GM18508 (cell line): Measurements from ENCODE around the gene CRYZL1.
A peak's percentile ranks its signal among the peaks of the same experiment; 100 is the strongest.
"Not testable (repeated sequence)": the region's sequence is repeated elsewhere in the genome, so short reads cannot be mapped to it uniquely, and the experiment has no call there.

ENCODE experiments used
- ATAC-seq: cut with Tn5 transposase; IDR thresholded peaks from one replicate; pipeline ENCODE4 v1.9.1; 2021; ENCODE audit warnings: moderate number of reproducible peaks; ENCODE audit not compliant: insufficient read depth, unreplicated experiment

CRYZL1 gene

GRCh38 chr21:33641352-33642026 lies at the start of gene CRYZL1:
TSS of gene CRYZL1 (minus strand) at chr21:33641741. CDS start at chr21:33631551, 10,190 bp downstream.
- ATAC-seq: peak; percentile 74

GRCh38 chr21:33690874-33691273 lies 49.3 kb upstream of the CRYZL1 start:
- no peak for ATAC-seq

GRCh38 chr21:33688353-33688752 lies 46.8 kb upstream of the CRYZL1 start:
- no peak for ATAC-seq

- no peak for ATAC-seq
Measured at GRCh38 chr21:33687634-33688033, 46.1 kb upstream of the CRYZL1 start.

GRCh38 chr21:33686386-33686785 lies 44.8 kb upstream of the CRYZL1 start:
- no peak for ATAC-seq

GRCh38 chr21:33685613-33686197 lies 44.2 kb upstream of the CRYZL1 start:
- ATAC-seq: no peak

- no peak for ATAC-seq
Measured at GRCh38 chr21:33684923-33685560, 43.5 kb upstream of the CRYZL1 start.

GRCh38 chr21:33684068-33684467 lies 42.5 kb upstream of the CRYZL1 start:
- ATAC-seq: no peak

- ATAC-seq: no peak
Measured at GRCh38 chr21:33682992-33683627, 41.6 kb upstream of the CRYZL1 start.

GRCh38 chr21:33680870-33681269 lies 39.3 kb upstream of the CRYZL1 start:
- no peak for ATAC-seq

- no peak for ATAC-seq
Measured at GRCh38 chr21:33677450-33677849, 35.9 kb upstream of the CRYZL1 start.

- not testable (repeated sequence) for ATAC-seq
Measured at GRCh38 chr21:33676666-33677065, 35.1 kb upstream of the CRYZL1 start.

GRCh38 chr21:33674226-33674625 lies 32.7 kb upstream of the CRYZL1 start:
- ATAC-seq: no peak

GRCh38 chr21:33673473-33673872 lies 31.9 kb upstream of the CRYZL1 start:
- ATAC-seq: no peak

GRCh38 chr21:33670076-33670978 lies 28.8 kb upstream of the CRYZL1 start:
- ATAC-seq: no peak

GRCh38 chr21:33668620-33669019 lies 27.1 kb upstream of the CRYZL1 start:
- ATAC-seq: no peak

GRCh38 chr21:33668180-33668579 lies 26.6 kb upstream of the CRYZL1 start:
- ATAC-seq: no peak

GRCh38 chr21:33667636-33668035 lies 26.1 kb upstream of the CRYZL1 start:
- no peak for ATAC-seq

GRCh38 chr21:33666153-33666552 lies 24.6 kb upstream of the CRYZL1 start:
- no peak for ATAC-seq

- no peak for ATAC-seq
Measured at GRCh38 chr21:33664135-33664534, 22.6 kb upstream of the CRYZL1 start.
